ENCODE measurements around the gene ANLN.
"Not testable (repeated sequence)": the region's sequence is repeated elsewhere in the genome, so short reads cannot be mapped to it uniquely, and the experiment has no call there.

DNA sequence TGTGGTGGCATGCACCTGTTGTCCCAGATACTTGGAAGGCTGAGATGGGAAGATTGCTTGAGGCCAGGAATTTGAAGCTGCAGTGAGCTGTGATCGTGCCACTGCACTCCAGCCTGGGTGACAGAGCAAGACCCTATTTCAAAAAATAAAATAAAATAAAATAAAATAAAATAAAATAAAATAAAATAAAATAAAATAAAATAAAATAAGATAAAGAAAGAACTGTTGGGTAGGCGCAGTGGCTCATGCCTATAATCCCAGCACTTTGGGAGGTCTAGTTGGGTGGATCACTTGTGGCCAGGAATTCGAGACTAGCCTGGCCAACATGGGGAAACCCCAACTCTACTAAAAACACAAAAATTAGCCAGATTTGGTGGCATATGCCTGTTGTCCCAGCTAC is 4.0 kb upstream of the ANLN start:
- TF ChIP-seq, protein P1, sequence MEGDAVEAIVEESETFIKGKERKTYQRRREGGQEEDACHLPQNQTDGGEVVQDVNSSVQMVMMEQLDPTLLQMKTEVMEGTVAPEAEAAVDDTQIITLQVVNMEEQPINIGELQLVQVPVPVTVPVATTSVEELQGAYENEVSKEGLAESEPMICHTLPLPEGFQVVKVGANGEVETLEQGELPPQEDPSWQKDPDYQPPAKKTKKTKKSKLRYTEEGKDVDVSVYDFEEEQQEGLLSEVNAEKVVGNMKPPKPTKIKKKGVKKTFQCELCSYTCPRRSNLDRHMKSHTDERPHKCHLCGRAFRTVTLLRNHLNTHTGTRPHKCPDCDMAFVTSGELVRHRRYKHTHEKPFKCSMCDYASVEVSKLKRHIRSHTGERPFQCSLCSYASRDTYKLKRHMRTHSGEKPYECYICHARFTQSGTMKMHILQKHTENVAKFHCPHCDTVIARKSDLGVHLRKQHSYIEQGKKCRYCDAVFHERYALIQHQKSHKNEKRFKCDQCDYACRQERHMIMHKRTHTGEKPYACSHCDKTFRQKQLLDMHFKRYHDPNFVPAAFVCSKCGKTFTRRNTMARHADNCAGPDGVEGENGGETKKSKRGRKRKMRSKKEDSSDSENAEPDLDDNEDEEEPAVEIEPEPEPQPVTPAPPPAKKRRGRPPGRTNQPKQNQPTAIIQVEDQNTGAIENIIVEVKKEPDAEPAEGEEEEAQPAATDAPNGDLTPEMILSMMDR (conservative IDR thresholded peaks at IDR 0.05; ENCODE audit: low read length) = not testable (repeated sequence)
- TF ChIP-seq EZH2phosphoT487 (IDR thresholded peaks at IDR 0.05; ENCODE audit: borderline replicate concordance) = not testable (repeated sequence)

Measured in Loucy (cell line).